ENCODE results near the gene CACNB4.

GRCh38 chr2:152075461-152076050, 23.3 kb downstream of the CACNB4 start:
- TF ChIP-seq SMC3 (conservative IDR thresholded peaks at IDR 0.05; ENCODE audit: poor library complexity) (no peak), EP300 (conservative IDR thresholded peaks at IDR 0.05; ENCODE audit: poor library complexity, severe bottlenecking) (no peak), CTCF (IDR thresholded peaks at IDR 0.05; ENCODE audit: poor library complexity, severe bottlenecking) (no peak), POLR2AphosphoS5 (IDR thresholded peaks at IDR 0.05) (no peak), EZH2 (IDR thresholded peaks at IDR 0.05; ENCODE audit: borderline replicate concordance, insufficient read depth, low read length, poor library complexity, severe bottlenecking) (no peak)
